AG20443 (cell line): ENCODE measurements around the gene FAM181A.

Experiments used
- DNase-seq: peaks from one replicate; pipeline ENCODE4 v3.0.0; 2012; ENCODE audit warnings: low spot score, mixed read lengths

The FAM181A gene

DNA sequence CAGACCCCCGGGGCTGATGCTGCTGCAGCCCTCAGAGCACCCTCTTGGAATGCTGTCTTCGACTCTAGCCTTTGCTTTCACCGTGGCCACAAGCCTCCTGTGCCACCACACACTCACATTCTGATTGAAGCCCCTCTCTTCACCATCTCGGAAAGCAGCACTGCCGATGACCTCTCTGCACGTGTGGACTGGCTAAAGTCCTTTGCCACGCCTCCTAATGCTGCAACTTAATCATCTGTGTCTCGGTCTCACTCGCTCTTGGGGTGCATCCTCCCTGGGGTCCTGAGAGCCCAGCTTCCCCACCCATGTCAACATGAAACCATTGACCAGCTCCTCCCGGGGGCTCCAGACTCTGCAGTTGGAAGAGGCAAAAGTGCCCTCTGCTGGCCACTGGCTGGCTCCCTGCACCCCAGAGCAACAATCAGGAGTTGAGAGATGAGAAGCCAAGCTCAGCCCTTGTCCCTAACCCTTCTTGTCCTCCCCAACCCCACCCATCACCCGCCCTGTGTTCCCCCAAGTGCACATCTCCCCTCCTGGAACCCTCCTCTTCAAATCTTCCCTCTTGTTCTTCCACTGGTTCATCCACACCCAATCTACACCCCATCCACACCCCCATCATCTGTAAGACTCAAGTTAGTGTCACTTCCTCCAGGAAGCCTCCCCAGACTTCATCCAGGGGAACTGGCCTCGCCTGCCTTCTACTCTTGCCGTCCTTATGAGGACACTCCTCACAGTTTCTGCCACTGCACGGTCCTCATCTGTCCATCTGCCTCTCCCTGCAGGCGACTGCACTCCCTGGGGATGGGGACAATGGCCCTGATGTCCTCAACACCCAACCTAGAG, 23.6 kb upstream of the FAM181A start:
- peak; percentile 42 for DNase-seq

GRCh38 chr14:93905623-93906022, 21.5 kb upstream of the FAM181A start:
- no peak for DNase-seq

DNA sequence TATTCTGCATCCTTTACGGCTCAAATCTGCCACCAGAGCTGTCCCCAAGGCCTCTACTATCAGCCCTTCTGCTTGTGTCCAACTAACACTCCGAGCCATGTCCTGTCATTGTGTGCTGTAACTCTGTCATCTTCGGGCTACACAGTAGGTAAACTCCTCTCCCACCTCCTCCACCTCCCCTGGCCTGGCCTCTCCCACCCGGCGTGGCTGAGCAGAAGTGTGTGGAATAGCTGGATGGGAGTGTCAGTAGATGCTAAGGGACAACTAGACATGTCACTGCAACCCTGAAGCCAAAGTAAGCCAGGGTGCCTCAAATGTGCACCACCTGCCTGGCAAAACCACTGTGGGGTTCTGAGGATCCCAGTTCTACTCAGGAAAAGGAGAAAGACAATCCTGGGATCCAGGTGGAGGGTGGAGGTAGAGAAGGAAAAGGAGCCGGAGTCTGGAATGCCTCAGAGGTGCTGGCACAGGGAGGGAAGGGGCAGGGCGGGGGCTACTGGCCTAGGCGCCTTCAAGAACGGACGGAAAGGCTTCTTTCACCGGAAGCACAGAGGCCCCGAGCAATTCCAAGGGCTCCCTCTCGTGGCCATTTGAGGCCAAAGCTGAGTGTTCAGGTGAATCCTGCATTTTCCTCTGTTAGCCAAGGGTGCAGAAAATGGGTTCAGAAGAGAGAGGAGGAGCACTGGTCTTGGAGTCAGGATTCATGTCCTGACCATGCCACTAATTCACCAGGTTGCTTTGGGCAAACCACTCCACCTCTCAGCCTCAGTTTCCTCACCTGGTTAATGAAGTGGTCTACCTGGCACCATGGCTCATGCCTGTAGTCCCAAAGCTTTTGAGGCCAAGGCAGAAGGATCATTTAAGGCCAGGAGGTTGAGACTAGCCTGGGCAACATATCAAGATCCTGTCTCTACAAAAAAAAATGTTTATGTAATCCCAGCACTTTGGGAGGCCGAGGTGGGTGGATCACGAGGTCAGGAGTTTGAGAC, 20.5 kb upstream of the FAM181A start:
- peak; percentile 80 for DNase-seq

GRCh38 chr14:93909429-93910128, 17.6 kb upstream of the FAM181A start:
- DNase-seq: no peak

- DNase-seq: no peak
Measured at GRCh38 chr14:93911975-93912615, 15.0 kb upstream of the FAM181A start.

- DNase-seq: peak; percentile 34
Measured at GRCh38 chr14:93912782-93913181, 14.4 kb upstream of the FAM181A start.

DNA sequence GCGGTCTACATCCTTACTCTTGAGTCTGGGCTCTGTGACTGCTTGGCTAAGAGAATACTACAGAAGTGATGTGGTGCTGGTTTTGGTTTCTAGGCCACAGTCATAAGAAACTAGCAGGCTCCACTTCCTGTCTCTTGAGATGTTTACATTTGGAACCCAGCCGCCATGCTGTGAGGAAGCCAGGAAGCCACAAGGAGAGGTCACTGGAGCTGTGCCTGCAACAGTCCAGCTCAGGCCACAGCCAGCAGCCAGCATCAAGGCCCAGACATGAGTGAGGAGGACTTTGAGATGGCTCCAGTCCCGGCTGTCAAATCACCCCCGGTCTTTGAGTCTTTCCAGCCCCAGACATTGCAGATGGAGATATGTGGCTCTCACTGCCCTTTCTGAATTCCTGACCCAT, 12.9 kb upstream of the FAM181A start:
- no peak for DNase-seq

GRCh38 chr14:93915070-93915705, 12.0 kb upstream of the FAM181A start:
- no peak for DNase-seq

DNA sequence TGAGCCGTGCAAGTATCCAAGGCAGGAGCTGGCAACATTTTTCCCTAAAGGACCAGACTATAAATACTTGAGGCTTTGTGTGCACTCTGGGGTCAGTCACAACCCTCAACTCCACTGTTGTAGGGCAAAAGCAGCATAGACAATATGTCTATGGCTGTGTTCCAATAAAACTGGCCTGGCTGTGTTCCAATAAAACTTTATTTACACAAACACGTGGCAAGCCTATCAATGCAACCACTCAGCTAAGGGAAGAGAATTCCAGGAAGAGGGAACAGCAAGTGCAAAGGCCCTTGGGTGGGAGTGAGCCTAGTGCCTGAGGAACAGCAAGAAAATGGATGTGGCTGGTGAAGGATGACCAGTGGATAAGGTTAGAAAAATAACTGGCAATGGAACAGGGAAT, 11.3 kb upstream of the FAM181A start:
- no peak for DNase-seq

DNA sequence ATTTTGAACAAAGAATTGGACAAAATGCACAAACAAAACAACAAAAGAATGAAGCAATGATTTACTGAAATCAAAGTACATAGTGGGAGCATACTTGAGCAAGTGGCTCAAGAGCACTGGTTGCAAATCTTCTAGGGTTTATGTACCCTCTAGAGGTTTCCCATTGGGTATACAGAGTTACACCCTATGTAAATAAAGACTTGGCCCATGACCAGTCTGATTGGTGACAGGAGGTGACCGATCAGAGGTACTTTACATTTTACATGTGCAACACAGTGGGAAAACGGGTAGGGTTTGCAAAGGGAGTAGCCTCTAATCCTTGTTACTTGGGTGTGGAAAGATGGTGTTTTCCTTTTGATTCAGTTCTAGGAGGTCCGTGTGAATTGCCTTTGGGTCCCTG, 10.6 kb upstream of the FAM181A start:
- no peak for DNase-seq

DNA sequence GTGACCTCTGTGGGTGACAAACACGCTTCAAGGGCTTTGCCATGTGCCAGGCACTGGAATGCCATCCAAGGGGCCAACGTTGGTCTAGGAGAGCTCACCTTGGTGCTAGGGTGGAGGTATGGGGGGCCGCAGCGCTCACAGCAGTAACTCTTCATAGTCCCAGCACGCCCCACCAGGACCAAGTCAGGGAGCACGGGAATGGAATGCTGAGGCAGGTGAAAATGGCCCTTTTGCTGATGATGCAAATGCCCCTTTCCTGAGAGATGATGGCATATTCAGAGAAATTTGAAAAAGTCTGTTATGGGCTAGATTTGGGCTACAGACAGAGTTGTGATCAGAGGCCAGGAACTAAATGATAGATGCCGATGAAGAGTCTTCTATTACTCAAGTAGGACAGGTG, 10.0 kb upstream of the FAM181A start:
- no peak for DNase-seq

GRCh38 chr14:93921001-93921806, 5.9 kb upstream of the FAM181A start:
- no peak for DNase-seq

DNA sequence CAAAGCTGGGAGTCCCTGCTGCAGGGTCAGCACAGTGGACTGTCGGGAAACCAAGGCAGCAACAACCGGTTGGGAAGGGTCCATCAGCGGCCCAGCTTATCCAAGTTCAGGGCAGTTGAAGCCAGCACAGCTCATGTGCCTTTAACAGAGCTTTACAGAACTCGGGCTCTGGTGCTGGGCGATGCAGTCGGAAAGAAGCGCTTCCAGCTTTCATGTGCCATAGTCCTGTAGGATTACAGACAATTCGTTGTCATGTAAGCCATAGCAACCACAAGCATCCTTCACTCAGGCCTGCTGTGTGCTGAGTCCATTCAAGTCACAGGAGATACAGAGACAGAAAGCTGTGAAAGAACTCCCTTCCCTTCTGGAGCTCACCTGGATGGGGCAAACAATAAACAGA, 3.5 kb upstream of the FAM181A start:
- DNase-seq: no peak

DNA sequence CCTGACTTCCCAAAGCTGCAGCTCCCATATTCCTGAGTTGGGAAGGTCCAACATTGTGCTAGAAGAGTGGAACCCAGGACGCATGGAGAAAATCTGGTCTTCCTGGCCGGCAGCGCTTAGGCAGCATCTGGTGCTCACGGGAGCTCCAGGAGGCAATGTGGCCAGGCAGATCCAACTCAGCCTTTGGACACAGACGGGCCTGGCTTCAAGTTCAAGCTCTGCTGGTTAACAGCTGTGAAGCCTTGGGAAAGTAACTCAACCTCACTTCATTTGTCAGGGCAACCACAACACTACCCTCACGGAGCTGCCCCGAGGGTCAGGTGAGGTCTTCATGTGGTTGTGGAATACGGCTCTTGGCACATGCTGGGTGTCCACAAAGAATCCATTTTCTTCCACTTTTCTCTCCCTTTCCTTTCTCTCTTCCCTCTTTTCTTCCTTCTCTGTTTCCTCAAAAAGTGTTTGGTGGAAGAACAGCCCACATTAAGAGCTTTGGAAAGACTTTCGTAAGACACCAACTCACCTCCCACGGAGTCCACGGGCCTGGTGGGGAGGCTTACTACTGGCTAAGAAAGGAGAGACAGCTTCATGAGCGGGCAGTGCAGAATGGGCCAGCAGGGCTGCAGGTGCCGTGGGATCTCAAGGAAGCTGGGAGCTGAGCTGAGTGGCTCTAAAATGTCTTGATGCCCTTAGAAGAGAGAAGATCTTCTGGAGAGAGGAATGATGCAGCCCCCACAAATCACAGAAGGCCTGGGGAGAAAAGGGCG, 2.4 kb upstream of the FAM181A start:
- no peak for DNase-seq

DNA sequence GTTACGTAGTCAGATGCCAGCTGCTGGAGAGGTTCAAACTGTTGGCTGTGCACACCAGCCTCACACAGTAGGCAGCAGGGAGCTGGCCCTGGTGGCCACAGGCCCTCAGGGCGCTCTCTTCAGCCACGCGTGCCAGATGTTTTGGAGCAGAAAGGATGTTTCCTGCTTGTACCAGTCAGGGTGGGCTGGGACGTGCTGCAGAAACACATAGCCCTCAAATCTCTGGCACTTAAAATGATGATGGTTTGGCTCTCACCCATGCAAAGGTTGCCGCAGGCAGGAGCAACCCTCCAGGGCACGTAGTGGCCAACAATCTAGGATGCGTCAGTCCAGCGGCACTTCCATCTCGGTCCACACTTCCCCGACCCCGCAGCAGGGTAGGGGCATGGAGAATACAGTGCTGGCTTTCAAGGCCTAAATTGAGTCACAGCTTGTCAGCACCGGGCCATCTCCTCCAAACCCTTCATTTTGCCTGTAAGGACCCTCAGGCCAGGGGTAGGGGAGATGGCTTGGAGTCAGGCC, 1.7 kb upstream of the FAM181A start:
- DNase-seq: no peak

DNA sequence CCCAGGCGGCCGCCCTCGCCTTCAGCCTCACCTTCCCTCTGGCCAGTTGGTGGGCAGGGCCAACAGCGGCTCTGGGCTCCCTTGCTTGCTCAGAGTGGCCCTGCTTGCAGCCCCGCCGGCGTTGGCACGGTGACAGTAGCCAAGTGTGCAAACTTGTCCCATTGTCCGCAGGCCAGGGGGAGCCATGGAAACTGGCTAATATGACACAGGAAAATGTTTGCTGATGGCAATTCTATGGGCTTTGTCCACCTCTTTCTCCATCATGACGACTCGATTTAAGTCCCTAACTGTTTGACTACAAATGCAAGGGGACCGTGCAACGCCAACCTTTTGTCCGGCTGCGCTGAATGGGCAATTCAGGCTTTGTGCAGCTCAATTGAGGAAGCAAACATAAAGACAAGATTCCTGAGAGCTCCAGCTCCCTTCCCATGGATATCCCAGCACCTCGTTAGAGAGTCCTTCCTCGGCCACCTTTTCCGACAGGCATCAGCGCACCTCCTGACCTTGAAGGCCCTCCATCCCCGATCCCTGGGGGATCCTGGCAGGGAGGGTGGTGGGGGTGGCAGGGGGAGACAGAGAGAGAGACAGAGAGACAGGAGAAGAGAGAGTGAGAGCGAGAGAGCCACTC, 785 bp upstream of the FAM181A start:
- no peak for DNase-seq

DNA sequence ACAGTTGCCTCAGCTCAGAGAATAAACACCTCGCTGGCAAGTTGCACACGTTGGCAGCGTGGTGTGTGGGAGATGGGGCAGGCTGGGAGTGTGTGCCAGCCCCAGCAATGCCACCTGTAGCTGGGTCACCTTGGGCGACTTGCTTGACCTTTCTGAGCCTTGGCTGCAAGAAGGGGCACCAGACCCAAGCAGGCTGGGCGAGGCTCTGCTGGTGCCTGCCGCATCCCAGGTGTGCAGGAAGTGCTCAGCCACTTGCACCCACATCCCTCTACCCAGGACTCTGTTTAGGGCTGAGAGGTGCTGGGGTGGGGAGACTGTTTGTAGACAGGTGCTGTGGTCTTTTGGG, 629 bp downstream of the FAM181A start:
- DNase-seq: no peak

DNA sequence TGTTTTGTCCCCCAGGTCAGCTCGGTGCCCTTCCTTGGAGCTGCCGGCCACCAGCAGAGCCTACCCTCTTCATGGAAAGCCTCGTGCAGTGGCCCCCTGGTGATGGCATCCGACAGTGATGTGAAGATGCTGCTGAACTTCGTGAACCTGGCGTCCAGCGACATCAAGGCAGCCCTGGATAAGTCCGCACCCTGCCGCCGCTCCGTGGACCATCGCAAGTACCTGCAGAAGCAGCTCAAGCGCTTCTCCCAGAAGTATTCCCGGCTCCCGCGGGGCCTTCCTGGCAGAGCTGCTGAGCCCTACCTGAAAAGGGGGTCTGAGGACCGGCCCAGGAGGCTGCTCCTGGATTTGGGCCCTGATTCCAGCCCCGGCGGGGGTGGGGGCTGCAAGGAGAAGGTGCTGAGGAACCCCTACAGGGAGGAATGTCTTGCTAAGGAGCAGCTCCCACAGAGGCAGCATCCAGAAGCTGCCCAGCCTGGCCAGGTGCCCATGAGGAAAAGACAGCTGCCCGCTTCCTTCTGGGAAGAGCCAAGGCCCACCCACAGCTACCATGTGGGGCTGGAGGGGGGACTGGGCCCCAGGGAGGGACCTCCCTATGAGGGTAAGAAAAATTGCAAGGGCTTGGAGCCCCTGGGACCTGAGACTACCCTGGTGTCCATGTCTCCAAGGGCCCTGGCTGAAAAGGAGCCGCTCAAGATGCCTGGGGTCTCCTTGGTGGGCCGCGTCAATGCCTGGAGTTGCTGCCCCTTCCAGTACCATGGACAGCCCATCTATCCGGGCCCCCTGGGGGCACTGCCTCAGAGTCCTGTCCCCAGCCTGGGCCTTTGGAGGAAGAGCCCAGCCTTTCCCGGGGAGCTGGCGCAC, 1.3 kb downstream of the FAM181A start:
- no peak for DNase-seq
